Smooth muscle cell (in vitro differentiated cells): ENCODE data around the gene NPAS2. TPM values are rescaled to one million over a fixed set of nuclear protein-coding genes. Genes with fewer than 3 reads are reported as not detected.

Experiments used
- DNase-seq: peaks from one replicate; lab custom pipeline; 2025; ENCODE audit not compliant: unreplicated experiment; lab: John Stamatoyannopoulos, UW
- H2AFZ ChIP-seq: fragments of 200-600 bp; sonication (generic); 2 replicates; pipeline ENCODE4 v1.6.0; 2016; ENCODE audit warnings: antibody characterized with exemption, low read depth, mild to moderate bottlenecking
- H3F3A ChIP-seq: fragments of 200-600 bp; sonication (generic); 2 replicates; pipeline ENCODE4 v1.6.0; 2017; ENCODE audit warnings: antibody characterized with exemption, low read depth
- H3K27ac ChIP-seq: fragments of 200-600 bp; sonication (generic); 2 replicates; pipeline ENCODE4 v1.5.1; 2016; ENCODE audit warnings: low read depth, mild to moderate bottlenecking
- H3K27me3 ChIP-seq: fragments of 200-600 bp; sonication (generic); 2 replicates; pipeline ENCODE4 v1.6.1; 2016; ENCODE audit warnings: low read depth, mild to moderate bottlenecking
- H3K36me3 ChIP-seq: fragments of 200-600 bp; sonication (generic); 2 replicates; pipeline ENCODE4 v1.5.1; 2016; ENCODE audit warnings: low read depth
- H3K4me1 ChIP-seq: fragments of 200-600 bp; sonication (generic); 2 replicates; pipeline ENCODE4 v1.5.1; 2016; ENCODE audit warnings: low read depth
- H3K4me2 ChIP-seq: fragments of 200-600 bp; sonication (generic); 2 replicates; pipeline ENCODE4 v1.6.0; 2016; ENCODE audit warnings: mild to moderate bottlenecking
- H3K4me3 ChIP-seq: fragments of 200-600 bp; sonication (generic); 2 replicates; pipeline ENCODE4 v1.5.1; 2016; ENCODE audit warnings: mild to moderate bottlenecking
- H3K79me2 ChIP-seq: fragments of 200-600 bp; sonication (generic); 2 replicates; pipeline ENCODE4 v1.6.0; 2016; ENCODE audit warnings: low read depth, mild to moderate bottlenecking
- H3K9ac ChIP-seq: fragments of 200-600 bp; sonication (generic); 2 replicates; pipeline ENCODE4 v1.6.0; 2016; ENCODE audit warnings: low read depth
- H3K9me3 ChIP-seq: fragments of 200-600 bp; sonication (generic); replicated peaks from 2 replicates; pipeline ENCODE4 v1.5.1; 2016; ENCODE audit warnings: low read depth
- H4K20me1 ChIP-seq: fragments of 200-600 bp; sonication (generic); 2 replicates; pipeline ENCODE4 v1.6.0; 2016; ENCODE audit warnings: low read depth
- WGBS: methylation state at CpG from one replicate; pipeline ENCODE4 v1.1.7; 2016; ENCODE audit warnings: low lambda C conversion rate; 5-methylcytosine and 5-hydroxymethylcytosine counted together
- polyA plus RNA-seq: library from polyadenylated mRNA; unstranded; fragments of >200 nt; fragmentation: Nextera tagmentation; extraction: Ambion mirVana; gene quantifications from 2 replicates; pipeline ENCODE4 v1.2.1, GENCODE V29; 2016
- total RNA-seq: library from RNA; depleted of rRNA; stranded (reverse); fragments of >200 nt; gene quantifications from 2 replicates; pipeline ENCODE4 v1.2.3, GENCODE V29; 2014
- TF ChIP-seq, protein P1 (sequence below): fragments of 200-600 bp; sonication (generic); IDR thresholded peaks from 2 replicates; pipeline ENCODE4 v1.5.1; 2017; ENCODE audit warnings: borderline replicate concordance, mild to moderate bottlenecking, antibody characterized with exemption; ENCODE audit not compliant: insufficient read depth, poor library complexity, severe bottlenecking

The NPAS2 gene
- total and polyA plus RNA-seq, 2 experiments from 2014 or later: 20.2 to 20.7 TPM

DNA sequence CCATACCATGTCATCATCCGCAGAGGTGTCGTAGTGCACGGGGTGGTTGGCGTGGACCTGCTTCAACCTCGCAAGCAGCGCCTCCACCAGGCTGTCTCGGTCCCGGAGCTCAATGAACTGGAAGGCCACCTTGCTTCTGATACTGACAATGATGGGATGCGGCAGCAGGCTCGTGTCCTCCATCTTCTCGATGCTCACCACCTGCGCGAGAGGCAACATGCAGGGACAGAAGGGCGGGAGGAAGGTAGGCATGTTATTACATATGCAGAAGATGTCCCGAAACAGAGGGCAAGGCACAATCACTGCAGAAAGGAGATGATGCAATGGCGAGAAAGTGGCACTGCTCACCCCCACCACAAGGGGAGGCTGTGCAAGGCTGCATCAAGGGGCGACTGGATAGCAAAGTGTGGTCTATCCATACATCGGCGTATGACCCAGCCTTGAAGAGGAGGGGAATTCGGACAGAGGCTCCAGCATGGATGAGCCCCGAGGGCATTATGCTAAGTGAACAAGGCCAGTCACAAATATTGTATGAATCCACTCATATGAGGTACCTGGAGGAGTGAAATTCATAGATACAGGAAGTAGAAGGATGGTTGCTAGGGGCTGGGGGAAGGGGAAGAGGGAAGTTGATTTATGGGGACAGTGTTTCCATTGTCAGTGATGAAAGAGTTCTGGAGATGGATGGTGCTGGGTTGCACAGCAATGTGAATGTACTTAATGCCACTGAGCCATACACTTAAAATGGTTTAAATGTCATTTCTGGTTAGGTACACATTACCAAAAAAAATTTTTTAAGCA is 218.7 kb downstream of the NPAS2 start:
- Histone ChIP-seq H3K27ac (no peak overlapping the region), H3K79me2 (no peaks in the 10 kb centered on the region), H3K9me3 (no peaks in the 10 kb centered on the region), H3F3A (no peaks in the 10 kb centered on the region), H4K20me1 (no peaks in the 10 kb centered on the region), H3K4me1 (no peaks in the 10 kb centered on the region), H2AFZ (no peak overlapping the region), H3K27me3 (no peaks in the 10 kb centered on the region), H3K9ac (no peak overlapping the region), H3K4me3 (no peak overlapping the region), H3K36me3 (no peaks in the 10 kb centered on the region), H3K4me2 (no peak overlapping the region)
- TF ChIP-seq, protein P1, sequence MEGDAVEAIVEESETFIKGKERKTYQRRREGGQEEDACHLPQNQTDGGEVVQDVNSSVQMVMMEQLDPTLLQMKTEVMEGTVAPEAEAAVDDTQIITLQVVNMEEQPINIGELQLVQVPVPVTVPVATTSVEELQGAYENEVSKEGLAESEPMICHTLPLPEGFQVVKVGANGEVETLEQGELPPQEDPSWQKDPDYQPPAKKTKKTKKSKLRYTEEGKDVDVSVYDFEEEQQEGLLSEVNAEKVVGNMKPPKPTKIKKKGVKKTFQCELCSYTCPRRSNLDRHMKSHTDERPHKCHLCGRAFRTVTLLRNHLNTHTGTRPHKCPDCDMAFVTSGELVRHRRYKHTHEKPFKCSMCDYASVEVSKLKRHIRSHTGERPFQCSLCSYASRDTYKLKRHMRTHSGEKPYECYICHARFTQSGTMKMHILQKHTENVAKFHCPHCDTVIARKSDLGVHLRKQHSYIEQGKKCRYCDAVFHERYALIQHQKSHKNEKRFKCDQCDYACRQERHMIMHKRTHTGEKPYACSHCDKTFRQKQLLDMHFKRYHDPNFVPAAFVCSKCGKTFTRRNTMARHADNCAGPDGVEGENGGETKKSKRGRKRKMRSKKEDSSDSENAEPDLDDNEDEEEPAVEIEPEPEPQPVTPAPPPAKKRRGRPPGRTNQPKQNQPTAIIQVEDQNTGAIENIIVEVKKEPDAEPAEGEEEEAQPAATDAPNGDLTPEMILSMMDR: peak; percentile 30
- no peak for DNase-seq
- WGBS: 95% methylated on average over 21 of the region's 21 CpGs

DNA sequence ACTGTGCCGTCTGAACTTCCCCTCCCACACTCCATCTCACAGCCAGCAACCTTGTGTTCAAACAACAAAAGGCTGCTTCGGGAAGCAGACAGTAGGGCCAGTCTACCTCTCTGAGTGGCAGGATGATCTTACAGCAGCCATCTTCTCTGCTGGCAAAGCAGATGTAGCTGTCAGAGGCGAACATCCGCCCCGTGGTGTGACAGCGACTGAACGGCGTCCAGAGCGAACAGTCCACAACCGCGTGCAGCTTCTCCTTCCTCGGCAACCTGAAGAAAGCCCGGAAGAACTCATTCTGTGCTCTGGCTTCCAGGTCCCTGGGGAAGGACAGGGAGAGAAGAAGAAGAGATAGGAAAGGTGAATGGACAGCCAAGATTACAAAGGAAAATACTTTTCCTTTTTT is 220.1 kb downstream of the NPAS2 start:
- no peaks in the 10 kb centered on the region for H3K27me3 ChIP-seq
- H3K4me1 ChIP-seq: no peaks in the 10 kb centered on the region
- H4K20me1 ChIP-seq: no peaks in the 10 kb centered on the region
- H3F3A ChIP-seq: no peaks in the 10 kb centered on the region
- no peak overlapping the region for H3K27ac ChIP-seq
- 96% methylated on average over 13 of the region's 13 CpGs for WGBS
- H3K36me3 ChIP-seq: no peaks in the 10 kb centered on the region
- no peak overlapping the region for H2AFZ ChIP-seq
- no peaks in the 10 kb centered on the region for H3K79me2 ChIP-seq
- no peak overlapping the region for H3K4me3 ChIP-seq
- H3K4me2 ChIP-seq: no peak overlapping the region
- TF ChIP-seq, protein P1: no peak
- no peak overlapping the region for H3K9ac ChIP-seq
- H3K9me3 ChIP-seq: no peaks in the 10 kb centered on the region
- no peak for DNase-seq

DNA sequence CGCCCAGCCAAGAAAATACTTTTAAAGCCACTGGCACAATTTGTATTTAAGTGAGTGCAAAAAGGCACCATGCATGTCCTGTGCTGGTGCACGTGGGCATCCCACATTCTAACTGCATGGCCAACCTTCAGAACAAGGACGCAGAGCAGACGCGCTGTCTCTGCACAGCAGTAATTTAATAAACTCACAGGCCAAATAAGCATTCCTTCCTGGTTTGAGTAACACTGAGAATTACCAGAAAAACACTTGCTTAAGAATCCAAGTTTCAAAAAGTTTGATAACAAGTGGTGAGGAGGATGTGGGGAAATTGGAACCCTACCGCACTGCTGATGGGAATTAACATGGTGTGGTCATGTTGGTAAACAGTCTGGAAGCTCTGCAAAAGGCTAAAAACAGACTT is 220.8 kb downstream of the NPAS2 start:
- no peaks in the 10 kb centered on the region for H3K9me3 ChIP-seq
- no peak for DNase-seq
- no peaks in the 10 kb centered on the region for H3K36me3 ChIP-seq
- H3F3A ChIP-seq: no peaks in the 10 kb centered on the region
- H4K20me1 ChIP-seq: no peaks in the 10 kb centered on the region
- H3K9ac ChIP-seq: no peak overlapping the region
- H2AFZ ChIP-seq: no peak overlapping the region
- H3K4me1 ChIP-seq: no peaks in the 10 kb centered on the region
- no peak overlapping the region for H3K27ac ChIP-seq
- 87% methylated on average over 6 of the region's 6 CpGs for WGBS
- H3K4me3 ChIP-seq: no peak overlapping the region
- TF ChIP-seq, protein P1: no peak
- H3K4me2 ChIP-seq: no peak overlapping the region
- no peaks in the 10 kb centered on the region for H3K79me2 ChIP-seq
- no peaks in the 10 kb centered on the region for H3K27me3 ChIP-seq

DNA sequence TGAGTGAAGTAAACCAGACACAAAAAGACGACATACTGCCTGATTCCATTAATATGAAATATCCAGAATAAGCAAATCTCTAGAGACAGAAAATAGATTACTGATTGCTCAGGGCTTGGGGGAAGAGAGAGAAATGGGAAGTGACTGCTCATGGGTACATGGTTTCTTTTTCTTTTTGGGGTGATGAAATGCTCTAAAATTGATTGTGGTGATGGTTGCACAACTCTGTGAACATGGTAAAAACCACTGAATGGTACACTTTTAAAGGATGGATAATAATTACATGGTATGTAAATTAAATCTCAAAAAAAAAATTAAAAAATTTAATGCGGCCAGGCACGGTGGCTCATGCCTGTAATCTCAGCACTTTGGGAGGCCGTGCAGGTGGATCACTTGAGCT is 221.5 kb downstream of the NPAS2 start:
- 96% methylated on average over 4 of the region's 4 CpGs for WGBS
- no peak overlapping the region for H3K27ac ChIP-seq
- H3K27me3 ChIP-seq: no peaks in the 10 kb centered on the region
- H3K36me3 ChIP-seq: no peaks in the 10 kb centered on the region
- H3F3A ChIP-seq: no peaks in the 10 kb centered on the region
- no peak overlapping the region for H3K4me3 ChIP-seq
- H3K4me1 ChIP-seq: no peaks in the 10 kb centered on the region
- no peaks in the 10 kb centered on the region for H3K79me2 ChIP-seq
- DNase-seq: no peak
- H3K9me3 ChIP-seq: no peaks in the 10 kb centered on the region
- TF ChIP-seq, protein P1: no peak
- no peak overlapping the region for H3K9ac ChIP-seq
- H2AFZ ChIP-seq: no peak overlapping the region
- H4K20me1 ChIP-seq: no peaks in the 10 kb centered on the region
- H3K4me2 ChIP-seq: no peak overlapping the region
